ENCODE results near the gene BHLHA9.
"Not testable (repeated sequence)": the region's sequence is repeated elsewhere in the genome, so short reads cannot be mapped to it uniquely, and the experiment has no call there.

BHLHA9 gene

GRCh38 chr17:1300371-1300905 lies 30.2 kb downstream of the BHLHA9 start:
- no peak for DNase-seq (ENCODE audit: low read depth in 2 of 2)

- no peak for DNase-seq (ENCODE audit: low read depth in 2 of 2)
Measured at GRCh38 chr17:1301546-1301945, 31.3 kb downstream of the BHLHA9 start.

- no peak for DNase-seq (ENCODE audit: low read depth in 2 of 2)
Measured at GRCh38 chr17:1302761-1303160, 32.5 kb downstream of the BHLHA9 start.

GRCh38 chr17:1304522-1304921 lies 34.3 kb downstream of the BHLHA9 start:
- no peak for DNase-seq (ENCODE audit: low read depth in 2 of 2)

- DNase-seq (ENCODE audit: low read depth in 2 of 2): no peak
Measured at GRCh38 chr17:1304962-1305563, 34.8 kb downstream of the BHLHA9 start.

- not testable (repeated sequence) for DNase-seq (ENCODE audit: low read depth in 2 of 2)
Measured at GRCh38 chr17:1307829-1308228, 37.6 kb downstream of the BHLHA9 start.

- no peak for DNase-seq (ENCODE audit: low read depth in 2 of 2)
Measured at GRCh38 chr17:1312261-1312870, 42.1 kb downstream of the BHLHA9 start.

- no peak for DNase-seq (ENCODE audit: low read depth in 2 of 2)
Measured at GRCh38 chr17:1313270-1314005, 43.2 kb downstream of the BHLHA9 start.

GRCh38 chr17:1315409-1315808 lies 45.2 kb downstream of the BHLHA9 start:
- no peak for DNase-seq (ENCODE audit: low read depth in 2 of 2)

- no peak for DNase-seq (ENCODE audit: low read depth in 2 of 2)
Measured at GRCh38 chr17:1315891-1316403, 45.7 kb downstream of the BHLHA9 start.
